Stimulated activated CD8-positive, alpha-beta memory T cell treated with anti-CD3 and anti-CD28 coated beads, Interleukin-15, amount 100 ng/mL, for 4 hours (primary cell): ENCODE data around the gene EPHA3.

ENCODE experiments used
- DNase-seq, 2 donors: peaks; one replicate each; pipeline ENCODE4 v3.0.0-alpha.2; 2020; ENCODE audit warnings: low read depth in 2 of 2

Gene EPHA3

DNA sequence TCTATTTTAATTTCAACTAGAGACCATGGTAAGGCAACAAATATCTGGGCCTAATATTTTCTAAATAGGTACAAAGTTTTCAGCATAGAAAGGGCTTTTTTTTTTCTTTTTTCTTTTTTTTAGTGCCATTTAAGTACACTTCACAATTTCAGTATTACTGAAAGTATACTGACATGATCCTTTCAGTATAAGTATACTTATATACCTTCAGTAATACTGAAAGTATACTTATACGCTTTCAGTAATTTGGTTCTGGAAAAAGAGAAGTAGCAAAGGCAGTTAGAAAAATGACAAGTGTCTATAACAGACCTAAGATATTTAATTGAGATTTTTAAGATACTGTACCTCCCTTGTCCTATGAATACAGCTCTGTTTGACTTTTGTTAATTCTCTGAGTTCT lies 339.2 kb downstream of the EPHA3 start:
- DNase-seq = no peak

DNA sequence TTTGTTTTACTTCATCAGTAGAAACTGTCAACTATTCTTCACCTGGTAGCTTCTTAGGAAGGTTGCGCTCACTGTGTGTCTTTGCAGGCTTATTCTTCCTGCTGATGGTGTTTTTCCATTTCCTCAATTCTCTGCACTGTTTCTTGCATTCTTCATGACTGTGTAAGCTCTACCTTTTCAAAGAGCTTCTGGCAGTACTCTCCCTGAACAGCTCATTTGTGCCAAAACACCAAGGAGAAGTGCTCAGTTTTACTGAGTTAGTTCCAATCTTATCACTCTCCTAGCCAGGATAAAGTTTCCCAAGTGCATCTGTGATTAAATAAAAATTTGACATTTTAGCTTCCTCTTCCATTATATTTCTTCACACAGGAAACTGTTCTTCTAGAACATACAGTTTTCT lies 339.8 kb downstream of the EPHA3 start:
- no peak for DNase-seq

GRCh38 chr3:89449086-89449485 lies 341.7 kb downstream of the EPHA3 start:
- DNase-seq = no peak

DNA sequence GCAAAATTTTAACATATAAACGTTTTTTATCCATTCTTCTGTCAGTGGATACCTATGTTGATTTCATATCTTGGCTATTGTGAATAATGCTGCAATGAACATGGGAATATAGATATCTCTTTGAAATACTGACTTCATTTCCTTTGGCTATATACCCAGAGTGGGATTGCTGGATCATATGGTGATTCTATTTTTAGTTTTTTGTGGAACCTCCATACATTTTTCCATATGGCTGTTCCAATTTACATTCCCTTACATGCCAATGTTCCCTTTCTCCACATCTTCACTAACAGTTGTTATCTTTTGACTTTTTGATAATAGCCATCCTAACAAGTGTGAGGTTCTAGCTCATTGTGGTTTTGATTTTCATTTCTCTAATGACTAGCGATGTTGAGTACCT lies 344.6 kb downstream of the EPHA3 start:
- DNase-seq = no peak

- no peak for DNase-seq
These were observed 347.8 kb downstream of the EPHA3 start for GRCh38 chr3:89455240-89455639.

DNA sequence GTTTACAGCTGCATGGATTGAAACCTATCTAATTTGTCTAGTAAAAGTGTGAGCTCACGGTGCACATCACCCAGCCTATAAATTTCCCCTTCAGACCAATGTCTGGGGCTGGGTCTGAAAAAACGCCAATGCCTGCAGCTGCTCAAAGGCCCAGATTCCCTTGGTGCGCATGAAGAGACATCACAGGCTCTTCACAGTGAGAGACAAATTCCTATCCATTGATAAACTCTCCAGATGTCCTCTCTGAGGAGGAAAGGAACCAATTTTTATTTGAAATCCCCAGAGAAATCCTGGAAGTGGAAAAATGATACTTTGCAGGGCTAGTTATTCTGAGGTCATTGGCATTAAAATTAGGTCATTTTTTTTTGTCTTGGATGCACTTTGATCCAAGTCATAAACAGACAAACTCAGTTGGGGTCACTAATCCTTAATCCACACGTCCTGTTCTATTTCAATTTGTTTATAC lies 360.5 kb downstream of the EPHA3 start:
- no peak for DNase-seq

GRCh38 chr3:89472101-89472500 lies 364.7 kb downstream of the EPHA3 start:
- no peak for DNase-seq

GRCh38 chr3:89474333-89475130 lies 367.1 kb downstream of the EPHA3 start:
- no peak for DNase-seq

DNA sequence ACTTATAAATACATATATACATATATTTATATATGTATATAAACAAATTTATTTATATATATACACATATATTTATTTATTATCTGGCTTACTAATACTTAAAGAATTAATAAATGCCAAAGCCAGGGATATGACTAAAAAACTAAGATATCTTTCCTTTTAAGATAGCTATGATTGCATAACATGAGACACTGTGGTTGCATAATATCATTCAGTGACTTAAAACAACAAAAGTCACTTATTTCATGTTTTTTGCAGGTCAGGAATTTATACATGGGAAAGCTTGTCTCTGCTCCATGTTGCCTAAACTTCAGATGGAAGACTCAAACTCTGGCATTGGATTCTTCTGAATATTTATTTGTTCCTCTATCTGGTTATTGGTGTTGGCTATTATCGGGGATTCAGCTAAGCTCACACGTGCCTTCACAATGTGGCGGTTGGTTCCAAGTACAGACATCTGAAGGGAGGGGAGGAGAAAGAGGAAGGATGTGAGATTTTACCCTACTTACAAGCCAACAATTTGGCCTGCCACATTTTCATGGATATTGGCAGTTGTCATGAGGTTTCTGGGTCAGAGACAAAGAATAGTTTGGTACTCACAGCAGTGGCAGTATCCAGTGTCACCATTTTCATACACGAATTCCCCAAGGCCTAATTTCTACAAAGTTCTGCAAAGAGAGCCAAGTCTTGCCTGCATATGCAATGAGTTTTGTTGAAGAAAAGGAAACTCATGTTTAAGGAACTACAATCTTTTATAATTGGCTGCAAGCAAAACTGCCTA lies 381.6 kb downstream of the EPHA3 start:
- DNase-seq = no peak

DNA sequence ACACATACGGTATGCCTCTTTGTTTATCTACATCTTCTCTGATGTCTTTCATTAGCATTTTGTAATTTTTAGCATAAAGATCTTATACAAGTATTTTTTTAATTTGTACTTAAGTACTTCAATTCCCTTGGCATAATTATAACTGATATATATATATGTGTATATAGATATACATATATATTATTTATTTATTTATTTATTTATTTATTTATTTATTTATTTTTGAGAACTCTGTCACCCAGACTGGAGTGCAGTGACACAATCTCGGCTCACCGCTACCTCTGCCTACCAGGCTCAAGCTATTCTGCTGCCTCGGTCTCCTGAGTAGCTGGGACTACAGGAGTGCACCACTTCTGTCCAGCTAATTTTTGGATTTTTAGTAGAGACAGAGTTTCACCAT lies 382.7 kb downstream of the EPHA3 start:
- no peak for DNase-seq

GRCh38 chr3:89494734-89495133 lies 387.3 kb downstream of the EPHA3 start:
- no peak for DNase-seq

DNA sequence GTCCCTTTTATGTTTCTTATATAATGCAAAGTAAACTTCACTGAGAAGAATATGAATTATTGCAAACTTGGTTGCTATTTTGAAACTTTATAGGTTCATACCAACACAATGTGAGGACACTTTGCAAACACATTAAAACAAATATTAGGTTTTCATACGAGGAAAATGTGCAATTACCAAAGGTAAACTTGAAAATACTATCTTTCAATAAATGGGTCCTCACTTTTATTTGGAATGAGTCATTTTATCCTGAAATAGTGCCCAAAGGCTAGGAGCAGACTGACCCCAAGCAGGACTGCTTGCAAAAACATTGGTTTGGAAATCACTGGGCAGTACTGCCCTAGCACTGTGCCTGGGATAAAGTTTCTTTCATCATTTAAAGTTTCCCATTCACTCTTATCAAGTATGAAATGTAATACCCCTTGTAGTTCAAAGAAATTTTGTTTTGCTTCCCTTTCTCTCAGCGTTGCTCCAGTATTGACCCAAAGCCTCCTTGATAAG lies 396.5 kb downstream of the EPHA3 start:
- no peak for DNase-seq

DNA sequence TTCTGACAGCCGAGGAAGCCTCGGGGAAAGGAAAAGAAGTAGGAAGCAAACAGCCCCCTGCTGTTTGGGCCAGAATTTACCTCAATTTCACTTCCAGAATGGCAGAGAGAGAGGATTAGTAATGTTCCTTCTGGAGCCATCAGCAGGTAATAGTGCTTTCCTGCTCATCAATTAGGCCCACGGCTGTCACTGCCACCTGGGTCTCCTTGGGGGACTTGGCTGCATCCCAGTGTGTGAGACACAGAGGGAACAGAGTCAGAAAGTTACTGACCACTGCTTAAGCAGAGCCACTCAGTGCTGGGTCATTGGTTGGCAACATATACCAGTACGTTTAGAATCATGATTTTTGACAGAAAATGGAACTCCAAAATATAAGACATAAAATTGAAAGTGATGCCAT lies 397.0 kb downstream of the EPHA3 start:
- DNase-seq = no peak

DNA sequence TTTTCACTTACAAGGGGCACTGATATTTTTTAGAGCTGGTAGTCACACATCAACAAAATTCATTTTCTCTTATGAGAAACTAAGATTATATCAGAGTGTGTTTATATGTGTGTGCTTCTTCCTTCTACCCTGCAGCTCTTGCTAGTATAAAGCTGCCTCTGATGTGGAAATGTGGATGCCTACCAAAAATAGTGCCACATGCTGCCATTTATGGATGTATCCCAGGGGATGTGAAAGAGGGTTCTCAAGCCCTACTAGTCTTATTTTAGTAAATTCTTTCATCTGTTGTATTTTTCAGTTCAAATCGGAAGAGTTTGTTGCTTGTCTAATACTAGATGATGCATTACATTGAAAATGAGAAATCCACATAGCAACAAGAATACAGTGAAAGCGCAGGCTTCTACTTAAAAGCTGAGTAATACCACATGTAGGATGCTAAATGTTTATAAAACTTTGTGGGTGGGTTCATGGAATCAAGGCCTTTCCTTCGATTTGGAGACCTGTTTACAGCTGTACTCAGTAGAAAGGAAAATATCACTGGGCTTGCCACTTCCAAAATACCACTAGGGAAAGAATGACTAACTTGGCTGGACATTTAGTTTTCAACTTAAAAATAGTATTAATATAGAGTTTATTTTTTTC lies 399.2 kb downstream of the EPHA3 start:
- DNase-seq = no peak

GRCh38 chr3:89521328-89521727 lies 413.9 kb downstream of the EPHA3 start:
- DNase-seq = no peak

DNA sequence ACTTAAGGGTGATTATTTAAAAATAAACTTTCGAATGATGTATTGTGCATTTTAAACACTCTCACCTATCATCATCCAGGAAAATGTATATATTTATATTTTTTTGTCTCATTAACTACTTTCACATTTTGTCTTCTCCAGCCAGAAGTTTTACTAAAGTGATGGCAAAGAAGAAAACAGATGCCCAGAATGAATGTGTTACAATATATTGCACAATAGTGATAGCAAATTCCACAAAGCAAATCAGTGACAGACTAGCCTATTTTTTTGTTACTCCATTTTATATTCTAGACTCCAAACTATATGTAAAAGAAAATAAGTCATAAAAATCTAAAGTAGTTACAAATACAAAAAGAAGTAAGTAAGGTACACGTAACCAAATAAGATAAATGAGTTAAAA lies 414.7 kb downstream of the EPHA3 start:
- DNase-seq = no peak

DNA sequence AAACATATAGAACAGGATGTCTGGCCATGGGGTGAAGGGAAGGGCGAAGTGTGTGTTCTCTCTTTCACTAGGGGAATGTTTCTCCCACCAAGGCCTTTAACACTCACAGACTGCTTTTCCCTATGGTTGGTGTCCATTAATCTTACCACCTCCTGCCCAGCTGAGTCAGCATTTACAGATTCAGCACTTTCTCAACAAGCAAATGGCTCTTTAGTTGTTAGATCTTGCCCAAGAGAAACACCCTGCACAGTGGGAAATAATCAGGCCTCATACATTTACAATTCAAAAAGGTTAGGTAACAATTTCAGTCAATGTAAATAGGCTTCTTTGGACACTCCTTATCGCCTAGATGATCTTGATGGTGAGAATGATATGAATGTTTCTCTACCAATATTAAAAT lies 418.2 kb downstream of the EPHA3 start:
- no peak for DNase-seq

DNA sequence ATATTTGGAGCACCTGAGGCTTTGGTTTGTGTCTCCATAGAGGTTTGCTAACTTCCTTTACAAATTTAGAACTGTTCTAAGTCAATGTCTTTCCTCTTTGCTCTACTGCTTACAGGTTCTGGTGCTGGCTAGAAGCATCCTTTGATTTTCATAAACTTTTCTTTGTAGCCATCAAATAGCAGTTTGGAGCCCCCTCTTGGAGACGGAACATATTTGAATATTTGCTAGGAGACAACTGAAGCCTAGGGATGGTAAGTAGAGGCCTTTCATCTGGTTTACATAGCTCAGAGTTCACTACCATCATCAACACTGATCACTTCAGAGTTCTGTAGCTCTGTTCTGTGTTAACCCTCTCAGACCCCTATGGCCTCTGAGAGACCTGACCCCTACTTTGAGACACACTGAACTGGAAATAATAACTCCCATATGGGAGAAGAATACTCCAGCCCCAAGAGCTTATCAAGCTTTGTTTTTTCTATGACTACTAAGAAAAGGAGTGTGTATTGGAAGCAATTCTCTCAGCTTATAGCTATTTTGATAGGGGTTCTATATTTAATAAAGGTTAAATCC lies 420.4 kb downstream of the EPHA3 start:
- no peak for DNase-seq
